HG03045 (cell line): ENCODE data around the gene MYO15A.

Experiments used
- ATAC-seq: cut with Tn5 transposase; IDR thresholded peaks from one replicate; pipeline ENCODE4 v1.9.1; 2021; ENCODE audit warnings: mild to moderate bottlenecking, moderate library complexity; ENCODE audit not compliant: unreplicated experiment

Gene MYO15A

GRCh38 chr17:18183334-18184142 is 75.0 kb downstream of the MYO15A start, which contains the start of gene ALKBH5:
Gene ALKBH5 (plus strand): TSS chr17:18183828. CDS start chr17:18184244, 416 bp downstream.
- ATAC-seq, result peak; percentile 78

- ATAC-seq, result peak; percentile 13
Observed at GRCh38 chr17:18184143-18185031, 75.8 kb downstream of the MYO15A start.

- no peak for ATAC-seq
Observed at GRCh38 chr17:18185391-18185790, 76.8 kb downstream of the MYO15A start.

GRCh38 chr17:18185832-18186626 is 77.5 kb downstream of the MYO15A start:
- no peak for ATAC-seq

- ATAC-seq, result no peak
Observed at GRCh38 chr17:18186627-18186982, 78.0 kb downstream of the MYO15A start.

GRCh38 chr17:18187226-18187625 is 78.7 kb downstream of the MYO15A start:
- no peak for ATAC-seq

- ATAC-seq, result no peak
Observed at GRCh38 chr17:18187821-18188761, 79.5 kb downstream of the MYO15A start.

GRCh38 chr17:18190628-18191235 is 82.2 kb downstream of the MYO15A start:
- no peak for ATAC-seq

GRCh38 chr17:18191236-18191667 is 82.7 kb downstream of the MYO15A start:
- no peak for ATAC-seq

- ATAC-seq, result no peak
Observed at GRCh38 chr17:18191967-18192366, 83.4 kb downstream of the MYO15A start.

- no peak for ATAC-seq
Observed at GRCh38 chr17:18194394-18194793, 85.8 kb downstream of the MYO15A start.

GRCh38 chr17:18194804-18195203 is 86.2 kb downstream of the MYO15A start:
- no peak for ATAC-seq

- no peak for ATAC-seq
Observed at GRCh38 chr17:18195246-18195645, 86.7 kb downstream of the MYO15A start.

- ATAC-seq, result no peak
Observed at GRCh38 chr17:18197535-18198194, 89.1 kb downstream of the MYO15A start.

- ATAC-seq, result no peak
Observed at GRCh38 chr17:18198530-18198929, 90.0 kb downstream of the MYO15A start.

- ATAC-seq, result no peak
Observed at GRCh38 chr17:18201108-18201507, 92.6 kb downstream of the MYO15A start.

- ATAC-seq, result no peak
Observed at GRCh38 chr17:18203308-18203707, 94.8 kb downstream of the MYO15A start.

GRCh38 chr17:18205861-18206260 is 97.3 kb downstream of the MYO15A start:
- ATAC-seq, result no peak

GRCh38 chr17:18206962-18207361 is 98.4 kb downstream of the MYO15A start:
- no peak for ATAC-seq
